ENCODE data around the gene STK32B.

- TF ChIP-seq, protein P1, sequence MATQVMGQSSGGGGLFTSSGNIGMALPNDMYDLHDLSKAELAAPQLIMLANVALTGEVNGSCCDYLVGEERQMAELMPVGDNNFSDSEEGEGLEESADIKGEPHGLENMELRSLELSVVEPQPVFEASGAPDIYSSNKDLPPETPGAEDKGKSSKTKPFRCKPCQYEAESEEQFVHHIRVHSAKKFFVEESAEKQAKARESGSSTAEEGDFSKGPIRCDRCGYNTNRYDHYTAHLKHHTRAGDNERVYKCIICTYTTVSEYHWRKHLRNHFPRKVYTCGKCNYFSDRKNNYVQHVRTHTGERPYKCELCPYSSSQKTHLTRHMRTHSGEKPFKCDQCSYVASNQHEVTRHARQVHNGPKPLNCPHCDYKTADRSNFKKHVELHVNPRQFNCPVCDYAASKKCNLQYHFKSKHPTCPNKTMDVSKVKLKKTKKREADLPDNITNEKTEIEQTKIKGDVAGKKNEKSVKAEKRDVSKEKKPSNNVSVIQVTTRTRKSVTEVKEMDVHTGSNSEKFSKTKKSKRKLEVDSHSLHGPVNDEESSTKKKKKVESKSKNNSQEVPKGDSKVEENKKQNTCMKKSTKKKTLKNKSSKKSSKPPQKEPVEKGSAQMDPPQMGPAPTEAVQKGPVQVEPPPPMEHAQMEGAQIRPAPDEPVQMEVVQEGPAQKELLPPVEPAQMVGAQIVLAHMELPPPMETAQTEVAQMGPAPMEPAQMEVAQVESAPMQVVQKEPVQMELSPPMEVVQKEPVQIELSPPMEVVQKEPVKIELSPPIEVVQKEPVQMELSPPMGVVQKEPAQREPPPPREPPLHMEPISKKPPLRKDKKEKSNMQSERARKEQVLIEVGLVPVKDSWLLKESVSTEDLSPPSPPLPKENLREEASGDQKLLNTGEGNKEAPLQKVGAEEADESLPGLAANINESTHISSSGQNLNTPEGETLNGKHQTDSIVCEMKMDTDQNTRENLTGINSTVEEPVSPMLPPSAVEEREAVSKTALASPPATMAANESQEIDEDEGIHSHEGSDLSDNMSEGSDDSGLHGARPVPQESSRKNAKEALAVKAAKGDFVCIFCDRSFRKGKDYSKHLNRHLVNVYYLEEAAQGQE (IDR thresholded peaks at IDR 0.05; ENCODE audit: insufficient read depth in 1 of 2, low read depth in 2 of 2, low read length in 1 of 2), result no peak
- no peak for TF ChIP-seq POLR2AphosphoS5 (IDR thresholded peaks at IDR 0.05; ENCODE audit: low read depth, low read length)
- TF ChIP-seq, protein P2, sequence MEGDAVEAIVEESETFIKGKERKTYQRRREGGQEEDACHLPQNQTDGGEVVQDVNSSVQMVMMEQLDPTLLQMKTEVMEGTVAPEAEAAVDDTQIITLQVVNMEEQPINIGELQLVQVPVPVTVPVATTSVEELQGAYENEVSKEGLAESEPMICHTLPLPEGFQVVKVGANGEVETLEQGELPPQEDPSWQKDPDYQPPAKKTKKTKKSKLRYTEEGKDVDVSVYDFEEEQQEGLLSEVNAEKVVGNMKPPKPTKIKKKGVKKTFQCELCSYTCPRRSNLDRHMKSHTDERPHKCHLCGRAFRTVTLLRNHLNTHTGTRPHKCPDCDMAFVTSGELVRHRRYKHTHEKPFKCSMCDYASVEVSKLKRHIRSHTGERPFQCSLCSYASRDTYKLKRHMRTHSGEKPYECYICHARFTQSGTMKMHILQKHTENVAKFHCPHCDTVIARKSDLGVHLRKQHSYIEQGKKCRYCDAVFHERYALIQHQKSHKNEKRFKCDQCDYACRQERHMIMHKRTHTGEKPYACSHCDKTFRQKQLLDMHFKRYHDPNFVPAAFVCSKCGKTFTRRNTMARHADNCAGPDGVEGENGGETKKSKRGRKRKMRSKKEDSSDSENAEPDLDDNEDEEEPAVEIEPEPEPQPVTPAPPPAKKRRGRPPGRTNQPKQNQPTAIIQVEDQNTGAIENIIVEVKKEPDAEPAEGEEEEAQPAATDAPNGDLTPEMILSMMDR (IDR thresholded peaks at IDR 0.05), result no peak
- TF ChIP-seq SIN3A (IDR thresholded peaks at IDR 0.05; ENCODE audit: borderline replicate concordance, insufficient read depth, low read depth, low read length), result no peak
- no peak for TF ChIP-seq TCF7L2 (IDR thresholded peaks at IDR 0.05; ENCODE audit: low read depth, low read length)
Measured at GRCh38 chr4:5138389-5138788, 87.1 kb downstream of the STK32B start.

Data from Panc1 (cell line).